H1 (cell line): ENCODE data around the gene AP1G2. TPM values are rescaled to one million over a fixed set of nuclear protein-coding genes. Genes with fewer than 3 reads are reported as not detected.

Source experiments
- CTCF ChIA-PET: fragments of 300-600 bp; sonication (Branson Sonifier 250); formaldehyde crosslinking; loops from one replicate; lab custom pipeline; 2021; ENCODE audit not compliant: partially characterized antibody; lab: Charles Lee
- POLR2A ChIA-PET: fragments of 300-600 bp; sonication (Branson Sonifier 250); formaldehyde crosslinking; loops from one replicate; lab custom pipeline; 2021; ENCODE audit warnings: inconsistent platforms; ENCODE audit not compliant: partially characterized antibody; lab: Charles Lee
- DNase-seq, 2 experiments: peaks; one replicate each; pipeline versions ENCODE4 v3.0.0 to v3.0.0-alpha.2; 2010 to 2022; ENCODE audit warnings: low spot score in 2 of 2, low read depth in 1 of 2, mixed read lengths in 1 of 2
- FAIRE-seq: peaks from 2 replicates; lab custom pipeline; 2011; peaks lifted over from hg19 to GRCh38; lab: Jason Lieb, UNC
- H2AFZ ChIP-seq: 2 replicates; pipeline ENCODE4 v1.8.1; 2012; ENCODE audit warnings: low read length, inconsistent platforms
- H2AK5ac ChIP-seq: 2 replicates; pipeline ENCODE4 v1.6.1; 2013; ENCODE audit warnings: low read depth, low read length
- H2BK120ac ChIP-seq: replicated peaks from 2 replicates; pipeline ENCODE3; 2013; ENCODE audit warnings: low read depth, low read length, inconsistent platforms
- H2BK12ac ChIP-seq: 2 replicates; pipeline ENCODE4 v1.6.1; 2013; ENCODE audit warnings: low read depth, low read length
- H2BK15ac ChIP-seq: 2 replicates; pipeline ENCODE4 v1.6.1; 2013; ENCODE audit warnings: low read length
- H2BK20ac ChIP-seq: 2 replicates; pipeline ENCODE4 v1.6.1; 2013; ENCODE audit warnings: low read length
- H2BK5ac ChIP-seq: 2 replicates; pipeline ENCODE4 v1.6.1; 2013; ENCODE audit warnings: low read depth, low read length
- H3K14ac ChIP-seq: 2 replicates; pipeline ENCODE4 v1.6.1; 2013; ENCODE audit warnings: inconsistent platforms; ENCODE audit not compliant: insufficient read length
- H3K18ac ChIP-seq: 2 replicates; pipeline ENCODE4 v1.6.1; 2013; ENCODE audit warnings: low read length; ENCODE audit errors: extremely low read depth
- H3K23ac ChIP-seq: 2 replicates; pipeline ENCODE4 v1.6.1; 2013; ENCODE audit warnings: inconsistent platforms; ENCODE audit not compliant: insufficient read length
- H3K23me2 ChIP-seq: 2 replicates; pipeline ENCODE4 v1.6.1; 2013; ENCODE audit warnings: low read depth, low read length
- H3K27ac ChIP-seq: 2 replicates; pipeline ENCODE4 v1.6.1; 2011; ENCODE audit warnings: low read depth, low read length, inconsistent platforms
- H3K27me3 ChIP-seq, 4 experiments: replicated peaks in 1 of 4; 1 replicate in 1 of 4; 2 replicates in 3 of 4; pipeline versions ENCODE4 v1.6.1 to v1.8.1; 2011 to 2013; ENCODE audit warnings: low read length in 3 of 4, mild to moderate bottlenecking in 3 of 4, inconsistent platforms in 2 of 4, mixed read lengths in 2 of 4, moderate library complexity in 1 of 4; ENCODE audit not compliant: control insufficient read depth in 3 of 4, insufficient read depth in 3 of 4; ENCODE audit errors: extremely low read depth in 1 of 4
- H3K36me3 ChIP-seq, 4 experiments: 2 replicates each; pipeline versions ENCODE4 v1.6.1 to v1.8.1; 2011 to 2013; ENCODE audit warnings: mild to moderate bottlenecking in 4 of 4, low read length in 3 of 4, moderate library complexity in 2 of 4, control low read depth in 1 of 4, inconsistent platforms in 1 of 4; ENCODE audit not compliant: insufficient read depth in 4 of 4, control insufficient read depth in 2 of 4
- H3K4ac ChIP-seq: replicated peaks from 2 replicates; pipeline ENCODE3; 2013; ENCODE audit warnings: low read length, low read depth, mixed read lengths, inconsistent platforms; ENCODE audit not compliant: insufficient read length
- H3K4me1 ChIP-seq, 4 experiments: replicated peaks in 1 of 4; 1 replicate in 1 of 4; 2 replicates in 3 of 4; pipeline versions ENCODE4 v1.6.1 to v1.8.1; 2011 to 2013; ENCODE audit warnings: low read length in 3 of 4, inconsistent platforms in 2 of 4, mixed read lengths in 1 of 4; ENCODE audit not compliant: insufficient read depth in 4 of 4, control insufficient read depth in 3 of 4
- H3K4me2 ChIP-seq, 2 experiments: 2 replicates each; pipeline versions ENCODE4 v1.6.1 to v1.8.1; 2011 to 2013; ENCODE audit warnings: low read depth in 2 of 2, low read length in 2 of 2, control low read depth in 1 of 2, inconsistent platforms in 1 of 2, mild to moderate bottlenecking in 1 of 2; ENCODE audit not compliant: insufficient read depth in 1 of 2
- H3K4me3 ChIP-seq, 4 experiments: fragments of 200-600, 300-600 bp in 1 of 4; sonication (generic), shearing (Covaris generic), sonication (Bioruptor Twin) in 1 of 4; 2 replicates each; pipeline versions ENCODE4 v1.5.1 to v1.8.1; 2011 to 2016; ENCODE audit warnings: low read length in 4 of 4, low read depth in 3 of 4, control low read depth in 2 of 4, inconsistent platforms in 2 of 4, mild to moderate bottlenecking in 2 of 4, mixed read lengths in 1 of 4, moderate library complexity in 1 of 4; ENCODE audit not compliant: insufficient read depth in 2 of 4; ENCODE audit errors: extremely low read depth in 1 of 4
- H3K56ac ChIP-seq: replicated peaks from 2 replicates; pipeline ENCODE3; 2013; ENCODE audit warnings: low read depth, mild to moderate bottlenecking, mixed read lengths, low read length, inconsistent platforms; ENCODE audit not compliant: insufficient read length
- H3K79me1 ChIP-seq: 2 replicates; pipeline ENCODE4 v1.6.1; 2013; ENCODE audit warnings: low read depth, low read length, control low read depth
- H3K79me2 ChIP-seq, 2 experiments: 2 replicates each; pipeline versions ENCODE4 v1.6.1 to v1.8.1; 2012 to 2013; ENCODE audit warnings: low read length in 2 of 2, mild to moderate bottlenecking in 2 of 2, inconsistent platforms in 1 of 2; ENCODE audit not compliant: insufficient read depth in 2 of 2, control insufficient read depth in 1 of 2
- H3K9ac ChIP-seq, 4 experiments: replicated peaks in 1 of 4; 1 replicate in 1 of 4; 2 replicates in 3 of 4; pipeline versions ENCODE4 v1.6.1 to v1.8.1; 2011 to 2013; ENCODE audit warnings: low read depth in 3 of 4, low read length in 3 of 4, control low read depth in 2 of 4, mild to moderate bottlenecking in 2 of 4, moderate library complexity in 2 of 4, inconsistent platforms in 1 of 4; ENCODE audit errors: extremely low read depth in 1 of 4
- H3K9me3 ChIP-seq, 2 experiments: 2 replicates each; pipeline versions ENCODE4 v1.6.1 to v1.8.1; 2012 to 2013; ENCODE audit warnings: mild to moderate bottlenecking in 2 of 2, moderate library complexity in 2 of 2, control low read depth in 1 of 2, inconsistent platforms in 1 of 2, low read depth in 1 of 2, low read length in 1 of 2, mixed read lengths in 1 of 2; ENCODE audit not compliant: insufficient read depth in 2 of 2
- H4K20me1 ChIP-seq, 2 experiments: replicated peaks in 1 of 2; 2 replicates each; pipeline versions ENCODE3 to v1.8.1; 2011 to 2013; ENCODE audit warnings: inconsistent platforms in 2 of 2, low read length in 2 of 2, mild to moderate bottlenecking in 1 of 2; ENCODE audit not compliant: insufficient read depth in 2 of 2, control insufficient read depth in 1 of 2
- H4K5ac ChIP-seq: 2 replicates; pipeline ENCODE4 v1.6.1; 2013; ENCODE audit warnings: low read length, low read depth, mixed read lengths, inconsistent platforms; ENCODE audit not compliant: insufficient read length
- H4K8ac ChIP-seq: 2 replicates; pipeline ENCODE4 v1.8.0; 2013; ENCODE audit warnings: mild to moderate bottlenecking, moderate library complexity, low read length, inconsistent platforms; ENCODE audit not compliant: insufficient read depth; ENCODE audit errors: extremely low read depth
- H4K91ac ChIP-seq: replicated peaks from 2 replicates; pipeline ENCODE3; 2013; ENCODE audit warnings: low read length, mixed read lengths, inconsistent platforms; ENCODE audit not compliant: insufficient read length
- ASH2L ChIP-seq: fragments of 200-600, 300-600 bp; sonication (generic); IDR thresholded peaks from one replicate; pipeline ENCODE4 v1.7.1; 2017; ENCODE audit warnings: low read length
- EP300 ChIP-seq, 2 experiments: IDR thresholded peaks; 1 replicate in 1 of 2; 2 replicates in 1 of 2; pipeline ENCODE4 v1.6.1; 2011 to 2012; ENCODE audit warnings: low read depth in 2 of 2, low read length in 2 of 2, mild to moderate bottlenecking in 2 of 2, borderline replicate concordance in 1 of 2, inconsistent platforms in 1 of 2, moderate library complexity in 1 of 2
- FOSL1 ChIP-seq: IDR thresholded peaks from 2 replicates; pipeline ENCODE4 v1.6.1; 2011; ENCODE audit warnings: mild to moderate bottlenecking, low read depth, low read length, moderate library complexity; ENCODE audit not compliant: insufficient read depth
- PHF8 ChIP-seq: fragments of 200-600 bp; sonication (generic); conservative IDR thresholded peaks from 2 replicates; pipeline ENCODE4 v1.7.1; 2012; ENCODE audit warnings: low read depth, mild to moderate bottlenecking, inconsistent platforms, low read length, moderate library complexity
- POLR2A ChIP-seq, 2 experiments: IDR thresholded peaks; 1 replicate in 1 of 2; 2 replicates in 1 of 2; pipeline ENCODE4 v1.6.1; 2011; ENCODE audit warnings: low read depth in 2 of 2, low read length in 2 of 2, mild to moderate bottlenecking in 2 of 2; ENCODE audit errors: control extremely low read depth in 1 of 2
- RAD21 ChIP-seq, 2 experiments: IDR thresholded peaks in 1 of 2; conservative IDR thresholded peaks in 1 of 2; 2 replicates each; pipeline ENCODE4 v1.6.1; 2011; ENCODE audit warnings: low read depth in 2 of 2, low read length in 2 of 2, improper control_type of control experiment in 1 of 2, inconsistent platforms in 1 of 2, mild to moderate bottlenecking in 1 of 2, moderate library complexity in 1 of 2
- TAF1 ChIP-seq: IDR thresholded peaks from 2 replicates; pipeline ENCODE4 v1.6.1; 2011; ENCODE audit warnings: mild to moderate bottlenecking, low read depth, low read length
- WGBS, 2 experiments: shearing (Covaris generic) in 1 of 2; methylation state at CpG; one replicate each; pipeline versions ENCODE4 v1.1.6 to v1.1.7; 2013 to 2015; ENCODE audit warnings: low lambda C conversion rate in 2 of 2, mixed read lengths in 2 of 2, inconsistent platforms in 1 of 2, low coverage in 1 of 2, missing lambda C conversion rate in 1 of 2; ENCODE audit not compliant: insufficient replicate concordance in 2 of 2, insufficient coverage in 1 of 2, insufficient read length in 1 of 2; ENCODE audit errors: extremely low coverage in 1 of 2, missing lambda C conversion rate in 1 of 2; 5-methylcytosine and 5-hydroxymethylcytosine counted together
- polyA plus RNA-seq, 7 experiments: library from polyadenylated mRNA; depleted of rRNA in 3 of 7; stranded (reverse) in 5 of 7; unstranded in 2 of 7; fragments of >200 nt in 5 of 7; fragments of 200-250 nt in 2 of 7; gene quantifications; 1 replicate in 5 of 7; 2 replicates in 1 of 7; 4 replicates in 1 of 7; pipeline versions ENCODE4 v1.2.1 to v1.2.3, GENCODE V29; 2011 to 2013; ENCODE audit warnings: missing spikeins in 2 of 7, mixed read lengths in 2 of 7
- total RNA-seq: library from RNA; stranded (reverse); fragmentation: NEBNext Ultra II Directional; extraction: Animal tissue kit (Norgen Biotek cat#: 25700); gene quantifications from 2 replicates; pipeline ENCODE4 v1.2.1, GENCODE V29; 2021
- TF ChIP-seq, protein P1 (sequence below): IDR thresholded peaks from 2 replicates; pipeline ENCODE4 v1.6.1; 2011; ENCODE audit warnings: low read length, improper control_type of control experiment

AP1G2 gene
- total and polyA plus RNA-seq, 2 of the 8 experiments (the other 6 are each of a cell fraction or from before 2014, with no cell fraction given) = 70.9 to 134 TPM

DNA sequence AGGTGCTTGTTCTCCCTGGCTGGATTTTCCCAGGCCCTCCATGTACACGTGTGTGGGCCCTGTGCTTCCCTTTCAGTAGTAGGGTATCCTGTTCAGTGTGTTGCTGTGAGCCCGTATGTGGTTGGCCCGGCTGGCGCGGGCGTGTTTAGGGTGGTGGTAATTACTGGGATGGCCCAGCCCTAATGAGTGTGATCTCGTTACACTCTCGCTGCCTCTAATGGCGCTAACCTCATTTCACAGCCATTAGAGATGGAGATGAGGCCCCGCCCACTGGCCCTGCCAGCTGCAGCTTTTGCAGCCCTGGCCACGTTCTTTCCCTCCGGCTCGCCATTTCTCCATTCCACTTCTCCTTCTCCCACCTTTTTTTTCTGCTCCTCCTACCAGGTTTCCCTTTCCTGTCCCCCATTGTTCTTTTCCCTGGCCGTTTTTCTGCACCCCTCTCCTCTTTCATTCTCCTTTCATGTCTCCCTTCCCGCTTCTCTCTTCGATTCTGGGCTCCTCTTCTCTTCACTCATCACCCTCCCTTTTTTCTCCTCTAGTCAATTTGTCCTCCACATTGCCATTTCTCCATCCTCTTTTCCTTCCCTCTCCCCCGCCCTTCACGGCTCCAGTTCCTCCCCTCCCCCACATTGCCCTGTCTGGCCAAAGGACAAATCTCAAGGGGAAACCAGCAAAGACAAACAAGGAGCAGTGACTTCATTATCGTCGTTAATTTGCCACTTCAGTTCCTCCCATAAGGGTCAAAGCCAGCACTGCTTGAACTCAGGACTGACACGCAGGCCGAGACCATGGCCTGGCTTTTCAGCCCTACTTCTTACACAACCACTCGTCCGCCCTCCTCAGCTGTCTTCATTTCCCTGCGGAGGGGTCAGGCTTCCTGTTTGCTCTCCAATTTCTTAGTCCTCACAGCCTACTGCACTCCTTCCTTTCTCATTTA lies 22.8 kb downstream of the AP1G2 start:
- CTCF ChIA-PET = interaction anchor here (34.2 to 70.5 kb wide), 3 partner anchors 8 to 68 kb away, joined by 1314 to 2092 read pairs (median 1314); partner anchors contain the start of genes AP1G2, NGDN, THTPA and ZFHX2
- Histone ChIP-seq H3K23ac (no peak overlapping the region), H3K4me1 (peaks cover 37 to 57% (median 41%) of the 10 kb centered on the region in 4 experiments)
- TF ChIP-seq, protein P1, sequence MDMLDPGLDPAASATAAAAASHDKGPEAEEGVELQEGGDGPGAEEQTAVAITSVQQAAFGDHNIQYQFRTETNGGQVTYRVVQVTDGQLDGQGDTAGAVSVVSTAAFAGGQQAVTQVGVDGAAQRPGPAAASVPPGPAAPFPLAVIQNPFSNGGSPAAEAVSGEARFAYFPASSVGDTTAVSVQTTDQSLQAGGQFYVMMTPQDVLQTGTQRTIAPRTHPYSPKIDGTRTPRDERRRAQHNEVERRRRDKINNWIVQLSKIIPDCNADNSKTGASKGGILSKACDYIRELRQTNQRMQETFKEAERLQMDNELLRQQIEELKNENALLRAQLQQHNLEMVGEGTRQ = no peak
- peak in 1 of 2 experiments; percentile 66; a peak in 1 of 3 replicates for TF ChIP-seq POLR2A (IDR thresholded peaks at IDR 0.05; ENCODE audit: control extremely low read depth in 1 of 2, low read depth in 2 of 2, low read length in 2 of 2)
- peak; percentile 77 for TF ChIP-seq ASH2L
- TF ChIP-seq FOSL1 = no peak
- TF ChIP-seq TAF1 = peak; percentile 58; the same call in 1 of the 2 replicates
- TF ChIP-seq EP300 (IDR thresholded peaks at IDR 0.05; ENCODE audit: borderline replicate concordance in 1 of 2, low read depth in 2 of 2, low read length in 2 of 2) = no peak
- no peak for TF ChIP-seq PHF8
- TF ChIP-seq RAD21 (IDR thresholded peaks at IDR 0.05 in 1 of 2, conservative IDR thresholded peaks at IDR 0.05 in 1 of 2; ENCODE audit: low read depth in 2 of 2, low read length in 2 of 2) = no peak

More for the DNA sequence above, 22.8 kb downstream of the AP1G2 start:
- H3K4me2 ChIP-seq = peak overlapping the region; percentile 70 to 97
- peak; percentile 73 for FAIRE-seq
- H3K23me2 ChIP-seq = peaks cover 8% of the 10 kb centered on the region; the same call in 1 of the 2 replicates
- H3K79me2 ChIP-seq = peaks cover 5 to 65% of the 10 kb centered on the region in 2 experiments; a peak in 2 of 4 replicates
- peak overlapping the region; percentile 97 for H2BK5ac ChIP-seq
- H3K4me3 ChIP-seq = peak overlapping the region in 2 of 4 experiments; percentile 15 to 44; a peak in 4 of 8 replicates
- H3K4ac ChIP-seq = peak overlapping the region; percentile 63
- peak overlapping the region; percentile 81 for H2BK20ac ChIP-seq
- peaks cover 0 to 16% (median 3%) of the 10 kb centered on the region in 4 experiments; a peak in 4 of 8 replicates for H3K36me3 ChIP-seq
- H2BK15ac ChIP-seq = peak overlapping the region; percentile 97; the same call in 1 of the 2 replicates
- peaks cover 19% of the 10 kb centered on the region for H3K79me1 ChIP-seq
- H4K91ac ChIP-seq = peak overlapping the region; percentile 96
- 35% methylated on average over 25 of the region's 25 CpGs; no CpG with 5 or more reads in 1 of the 2 experiments for WGBS, 2 experiments
- peak overlapping the region; percentile 52 for H4K5ac ChIP-seq
- peak in 1 of 2 experiments; percentile 81 for DNase-seq
- peak overlapping the region; percentile 77 for H3K56ac ChIP-seq
- H3K27ac ChIP-seq = peak overlapping the region; percentile 80
- POLR2A ChIA-PET = interaction anchor here (31.9 to 52.7 kb wide), 3 partner anchors 3 to 66 kb away, joined by 944 to 1523 read pairs (median 1523); partner anchors contain the start of genes AP1G2, NGDN, THTPA and ZFHX2
- peak overlapping the region; percentile 96 for H3K18ac ChIP-seq
- peak overlapping the region; percentile 17; the same call in 1 of the 2 replicates for H4K8ac ChIP-seq
- no peak overlapping the region for H3K14ac ChIP-seq
- H3K27me3 ChIP-seq = no peaks in the 10 kb centered on the region
- no peak overlapping the region for H2AFZ ChIP-seq
- H2BK12ac ChIP-seq = peak overlapping the region; percentile 97
- H2AK5ac ChIP-seq = peak overlapping the region; percentile 97
- peak overlapping the region in 3 of 4 experiments; percentile 33 to 70 (median 42); a peak in 5 of 7 replicates for H3K9ac ChIP-seq
- H3K9me3 ChIP-seq = no peaks in the 10 kb centered on the region
- peak overlapping the region; percentile 94 for H2BK120ac ChIP-seq
- no peaks in the 10 kb centered on the region for H4K20me1 ChIP-seq
